ENCODE results near the gene IRF1.
"Not testable (repeated sequence)": the region's sequence is repeated elsewhere in the genome, so short reads cannot be mapped to it uniquely, and the experiment has no call there.

The IRF1 gene

DNA sequence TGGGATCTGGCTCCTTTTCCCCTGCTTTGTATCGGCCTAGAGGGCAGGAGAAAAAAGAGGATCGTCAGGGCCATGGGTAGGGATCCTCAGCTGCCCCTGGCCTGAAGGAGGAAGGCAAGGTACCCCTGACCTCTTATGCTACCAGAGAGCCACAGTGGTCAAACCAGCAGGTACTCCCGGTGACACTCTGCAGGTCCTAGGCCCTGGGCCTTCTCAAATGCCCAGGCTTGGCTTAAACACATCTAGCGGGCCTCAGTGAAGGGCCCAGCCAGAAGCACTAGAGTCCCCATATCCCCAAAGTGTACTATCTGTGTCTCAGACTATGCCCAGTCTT, 3.5 kb downstream of the IRF1 start:
- in situ Hi-C loops (cut with MboI; ENCODE audit: low sequenced_read_pairs, unreplicated experiment) = loop anchor here (5.0 kb wide), 1 partner anchor 65 kb away; no protein-coding TSS in a partner anchor
- no peak for DNase-seq (ENCODE audit: low spot score)
- TF ChIP-seq, protein P1, sequence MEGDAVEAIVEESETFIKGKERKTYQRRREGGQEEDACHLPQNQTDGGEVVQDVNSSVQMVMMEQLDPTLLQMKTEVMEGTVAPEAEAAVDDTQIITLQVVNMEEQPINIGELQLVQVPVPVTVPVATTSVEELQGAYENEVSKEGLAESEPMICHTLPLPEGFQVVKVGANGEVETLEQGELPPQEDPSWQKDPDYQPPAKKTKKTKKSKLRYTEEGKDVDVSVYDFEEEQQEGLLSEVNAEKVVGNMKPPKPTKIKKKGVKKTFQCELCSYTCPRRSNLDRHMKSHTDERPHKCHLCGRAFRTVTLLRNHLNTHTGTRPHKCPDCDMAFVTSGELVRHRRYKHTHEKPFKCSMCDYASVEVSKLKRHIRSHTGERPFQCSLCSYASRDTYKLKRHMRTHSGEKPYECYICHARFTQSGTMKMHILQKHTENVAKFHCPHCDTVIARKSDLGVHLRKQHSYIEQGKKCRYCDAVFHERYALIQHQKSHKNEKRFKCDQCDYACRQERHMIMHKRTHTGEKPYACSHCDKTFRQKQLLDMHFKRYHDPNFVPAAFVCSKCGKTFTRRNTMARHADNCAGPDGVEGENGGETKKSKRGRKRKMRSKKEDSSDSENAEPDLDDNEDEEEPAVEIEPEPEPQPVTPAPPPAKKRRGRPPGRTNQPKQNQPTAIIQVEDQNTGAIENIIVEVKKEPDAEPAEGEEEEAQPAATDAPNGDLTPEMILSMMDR (IDR thresholded peaks at IDR 0.05; ENCODE audit: borderline replicate concordance, control extremely low read depth, extremely low read depth, insufficient read depth, missing control alignments) = no peak

DNA sequence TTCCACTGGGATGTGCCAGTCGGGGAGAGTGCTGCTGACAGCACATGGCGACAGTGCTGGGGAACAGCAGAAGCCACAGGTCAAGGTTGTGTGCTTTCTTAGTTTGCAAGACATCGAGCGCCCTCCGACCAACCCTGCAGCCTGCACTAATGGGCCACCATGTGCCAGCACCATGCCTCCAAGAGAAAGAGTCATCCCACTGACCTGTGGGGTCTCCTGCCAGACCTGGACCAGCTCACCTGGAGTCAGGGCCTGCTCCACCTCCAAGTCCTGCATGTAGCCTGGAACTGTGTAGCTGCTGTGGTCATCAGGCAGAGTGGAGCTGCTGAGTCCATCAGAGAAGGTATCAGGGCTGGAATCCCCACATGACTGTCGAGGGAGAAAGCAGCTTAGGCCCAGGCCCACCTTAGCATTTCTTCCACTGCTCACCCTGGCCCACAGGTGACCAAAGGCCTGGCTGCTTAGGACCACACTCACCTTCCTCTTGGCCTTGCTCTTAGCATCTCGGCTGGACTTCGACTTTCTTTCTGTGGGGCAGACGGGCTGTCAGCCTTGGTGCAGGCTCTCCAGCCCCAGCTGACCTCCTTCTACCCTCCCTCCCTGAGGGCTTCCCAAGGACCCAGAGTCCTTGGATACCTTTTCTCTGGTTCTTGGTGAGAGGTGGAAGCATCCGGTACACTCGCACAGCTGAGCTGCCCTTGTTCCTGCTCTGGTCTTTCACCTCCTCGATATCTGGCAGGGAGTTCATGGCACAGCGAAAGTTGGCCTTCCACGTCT, 4.1 kb downstream of the IRF1 start:
- DNase-seq (ENCODE audit: low spot score) = no peak
- TF ChIP-seq, protein P1 (IDR thresholded peaks at IDR 0.05; ENCODE audit: borderline replicate concordance, control extremely low read depth, extremely low read depth, insufficient read depth, missing control alignments) = no peak
- in situ Hi-C loops (cut with MboI; ENCODE audit: low sequenced_read_pairs, unreplicated experiment) = loop anchor here (5.0 kb wide), 1 partner anchor 64 kb away; no protein-coding TSS in a partner anchor

DNA sequence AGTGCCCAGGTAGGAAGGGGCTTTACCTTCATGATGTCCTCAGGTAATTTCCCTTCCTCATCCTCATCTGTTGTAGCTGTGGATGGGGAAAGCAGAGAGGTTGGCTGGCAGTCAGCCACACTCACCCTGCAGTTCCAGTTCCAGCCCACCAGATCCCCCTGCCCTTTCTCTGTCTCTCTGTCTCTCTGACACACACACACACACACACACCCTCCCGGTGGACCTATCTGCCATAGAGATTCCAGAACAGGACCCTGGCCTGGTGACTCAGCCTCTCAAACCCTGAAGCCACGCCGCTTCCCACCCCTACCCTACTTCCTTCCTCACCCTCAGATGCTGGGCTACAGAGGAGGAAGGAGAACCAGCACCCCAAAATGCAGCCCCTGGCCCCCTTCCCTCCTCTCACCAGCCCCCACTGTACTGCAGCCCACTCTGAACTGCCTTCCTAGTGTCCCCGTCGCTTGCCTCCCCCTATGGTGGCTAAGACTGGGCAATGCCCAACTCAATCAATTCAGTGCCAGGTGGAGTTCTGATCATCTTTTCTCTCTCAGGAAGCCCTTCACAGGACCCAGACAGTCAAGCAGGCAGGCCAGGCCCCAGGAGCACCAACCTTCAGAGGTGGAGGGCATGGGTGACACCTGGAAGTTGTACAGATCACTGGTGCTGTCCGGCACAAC, 4.8 kb downstream of the IRF1 start:
- no peak for DNase-seq (ENCODE audit: low spot score)
- in situ Hi-C loops (cut with MboI; ENCODE audit: low sequenced_read_pairs, unreplicated experiment) = loop anchor here (5.0 kb wide), 1 partner anchor 63 kb away; no protein-coding TSS in a partner anchor
- TF ChIP-seq, protein P1 (IDR thresholded peaks at IDR 0.05; ENCODE audit: borderline replicate concordance, control extremely low read depth, extremely low read depth, insufficient read depth, missing control alignments) = no peak

DNA sequence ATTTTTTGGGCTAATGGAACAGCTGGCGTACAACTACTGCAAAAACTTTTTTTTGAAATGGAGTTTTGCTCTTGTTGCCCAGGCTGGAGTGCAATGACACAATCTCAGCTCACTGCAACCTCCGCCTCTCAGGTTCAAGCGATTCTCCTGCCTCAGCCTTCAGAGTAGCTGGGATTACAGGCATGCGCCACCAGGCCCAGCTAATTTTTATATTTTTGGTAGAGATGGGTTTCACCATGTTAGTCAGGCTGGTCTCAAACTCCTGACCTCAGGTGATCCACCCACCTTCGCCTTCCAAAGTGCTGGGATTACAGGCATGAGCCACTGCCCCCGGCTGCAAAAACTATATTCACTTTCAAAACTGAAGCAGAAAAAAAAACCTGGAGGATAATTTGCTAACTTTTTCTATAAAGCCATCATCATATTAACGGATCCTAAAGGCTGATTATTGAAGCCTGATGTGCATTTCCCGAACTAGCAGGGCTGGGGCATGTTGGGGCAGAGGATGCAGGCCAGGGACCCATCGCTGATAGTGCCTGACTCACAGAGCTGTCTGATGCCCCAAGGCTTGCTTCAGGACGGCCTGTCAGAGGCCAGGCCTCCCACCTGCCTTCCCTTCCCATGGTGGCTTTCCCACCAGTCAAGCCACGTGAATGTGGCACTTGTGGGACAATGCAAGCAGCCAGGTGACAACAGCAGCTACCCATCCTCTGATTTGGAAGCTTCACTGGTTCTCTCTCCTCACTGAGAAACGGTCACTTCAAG, 5.5 kb downstream of the IRF1 start:
- in situ Hi-C loops (cut with MboI; ENCODE audit: low sequenced_read_pairs, unreplicated experiment) = loop anchor here (5.0 kb wide), 1 partner anchor 63 kb away; no protein-coding TSS in a partner anchor
- not testable (repeated sequence) for DNase-seq (ENCODE audit: low spot score)

DNA sequence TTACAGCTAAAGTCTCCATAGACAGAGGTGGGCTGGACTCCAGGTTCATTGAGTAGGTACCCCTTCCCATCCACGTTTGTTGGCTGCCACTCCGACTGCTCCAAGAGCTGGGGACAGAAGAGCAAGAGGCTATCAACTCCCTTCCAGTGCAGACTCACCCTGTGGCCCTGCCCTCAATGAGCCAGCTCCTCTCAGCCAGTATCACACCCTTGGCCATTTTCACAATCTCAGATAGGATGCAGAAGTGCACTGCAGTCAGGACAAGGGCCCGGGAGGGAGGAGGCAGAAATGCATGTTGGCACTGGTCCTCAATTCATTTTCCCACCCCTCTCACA, 6.2 kb downstream of the IRF1 start:
- TF ChIP-seq, protein P1 (IDR thresholded peaks at IDR 0.05; ENCODE audit: borderline replicate concordance, control extremely low read depth, extremely low read depth, insufficient read depth, missing control alignments) = no peak
- in situ Hi-C loops (cut with MboI; ENCODE audit: low sequenced_read_pairs, unreplicated experiment) = no loop called here
- no peak for DNase-seq (ENCODE audit: low spot score)

DNA sequence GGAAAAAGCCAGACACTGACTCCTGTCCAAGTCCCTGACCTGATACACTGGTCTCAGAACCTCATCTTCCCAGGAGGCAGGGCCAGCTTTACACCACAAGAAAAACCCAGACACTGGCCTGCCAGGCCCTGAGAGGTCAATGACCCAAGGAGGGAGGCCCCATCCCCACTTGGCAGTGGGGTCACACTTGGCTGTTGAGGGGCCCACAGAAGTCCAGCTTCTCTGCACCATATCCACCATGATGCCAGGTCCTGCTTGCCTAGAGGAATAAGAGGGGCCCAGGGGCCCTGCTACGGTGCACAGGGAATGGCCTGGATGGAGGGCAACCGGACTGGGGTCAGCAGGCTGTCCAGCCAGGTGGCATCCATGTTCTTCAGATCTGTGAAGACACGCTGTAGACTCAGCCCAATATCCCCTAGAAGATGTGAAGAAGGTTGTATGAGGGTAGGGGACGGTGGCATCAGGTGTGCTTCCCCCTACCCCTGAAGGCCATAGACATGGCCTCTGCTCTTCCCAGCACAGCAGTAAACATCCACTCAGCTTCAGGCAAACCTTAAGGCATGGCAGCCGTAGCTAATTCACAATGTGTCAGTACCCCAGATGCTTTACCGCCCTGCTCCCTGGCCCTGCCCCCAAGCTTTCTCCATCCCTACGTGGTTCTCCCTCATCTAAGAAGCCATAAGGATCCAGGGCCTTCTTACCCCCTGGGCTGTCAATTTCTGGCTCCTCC, 6.7 kb downstream of the IRF1 start:
- no peak for DNase-seq (ENCODE audit: low spot score)
- in situ Hi-C loops (cut with MboI; ENCODE audit: low sequenced_read_pairs, unreplicated experiment) = no loop called here
- TF ChIP-seq, protein P1 (IDR thresholded peaks at IDR 0.05; ENCODE audit: borderline replicate concordance, control extremely low read depth, extremely low read depth, insufficient read depth, missing control alignments) = no peak
